ENCODE results near the gene ITGA7.

Gene ITGA7

GRCh38 chr12:55736780-55737580, 29.3 kb upstream of the ITGA7 start:
- DNase-seq (ENCODE audit: low read depth in 2 of 3, low spot score in 1 of 3) = peak in 1 of 3 donors; percentile 62

GRCh38 chr12:55736076-55736475, 28.4 kb upstream of the ITGA7 start:
- DNase-seq (ENCODE audit: low read depth in 2 of 3, low spot score in 1 of 3) = no peak

- no peak for DNase-seq (ENCODE audit: low read depth in 2 of 3, low spot score in 1 of 3)
These were observed 26.9 kb upstream of the ITGA7 start for GRCh38 chr12:55734595-55734994.

- no peak for DNase-seq (ENCODE audit: low read depth in 2 of 3, low spot score in 1 of 3)
These were observed 26.2 kb upstream of the ITGA7 start for GRCh38 chr12:55733858-55734257.

GRCh38 chr12:55733021-55733555, 25.4 kb upstream of the ITGA7 start:
- DNase-seq (ENCODE audit: low read depth in 2 of 3, low spot score in 1 of 3) = no peak

GRCh38 chr12:55732288-55732687, 24.6 kb upstream of the ITGA7 start:
- no peak for DNase-seq (ENCODE audit: low read depth in 2 of 3, low spot score in 1 of 3)

- no peak for DNase-seq (ENCODE audit: low read depth in 2 of 3, low spot score in 1 of 3)
These were observed 22.4 kb upstream of the ITGA7 start for GRCh38 chr12:55729819-55730818.

GRCh38 chr12:55728939-55729818, 21.5 kb upstream of the ITGA7 start, which contains the start of gene CD63:
Gene CD63, minus strand, starts transcription at chr12:55729009. Its CDS starts 668 bp downstream, at chr12:55728341.
- peak in 2 of 3 donors; percentile 62 to 71 for DNase-seq (ENCODE audit: low read depth in 2 of 3, low spot score in 1 of 3)

GRCh38 chr12:55728186-55728938, 20.7 kb upstream of the ITGA7 start:
- no peak for DNase-seq (ENCODE audit: low read depth in 2 of 3, low spot score in 1 of 3)

- DNase-seq (ENCODE audit: low read depth in 2 of 3, low spot score in 1 of 3) = no peak
These were observed 20.0 kb upstream of the ITGA7 start for GRCh38 chr12:55727643-55728185.

GRCh38 chr12:55726971-55727370, 19.3 kb upstream of the ITGA7 start:
- DNase-seq (ENCODE audit: low read depth in 2 of 3, low spot score in 1 of 3) = no peak

- no peak for DNase-seq (ENCODE audit: low read depth in 2 of 3, low spot score in 1 of 3)
These were observed 17.9 kb upstream of the ITGA7 start for GRCh38 chr12:55725556-55725955.

GRCh38 chr12:55724940-55725309, 17.2 kb upstream of the ITGA7 start:
- DNase-seq (ENCODE audit: low read depth in 2 of 3, low spot score in 1 of 3) = no peak

GRCh38 chr12:55724226-55724939, 16.7 kb upstream of the ITGA7 start:
- DNase-seq (ENCODE audit: low read depth in 2 of 3, low spot score in 1 of 3) = peak in 2 of 3 donors; percentile 47 to 65

- no peak for DNase-seq (ENCODE audit: low read depth in 2 of 3, low spot score in 1 of 3)
These were observed 16.0 kb upstream of the ITGA7 start for GRCh38 chr12:55723516-55724225.

GRCh38 chr12:55722948-55723347, 15.2 kb upstream of the ITGA7 start:
- no peak for DNase-seq (ENCODE audit: low read depth in 2 of 3, low spot score in 1 of 3)

GRCh38 chr12:55721601-55722213, 14.0 kb upstream of the ITGA7 start:
- no peak for DNase-seq (ENCODE audit: low read depth in 2 of 3, low spot score in 1 of 3)

GRCh38 chr12:55720894-55721444, 13.3 kb upstream of the ITGA7 start:
- no peak for DNase-seq (ENCODE audit: low read depth in 2 of 3, low spot score in 1 of 3)
